Ovary (tissue), 3 donors: ENCODE results near the gene ASH1L.

Experiments used
- EP300 ChIP-seq: sonication (generic); formaldehyde crosslinking; IDR thresholded peaks from one replicate; pipeline ENCODE4 v1.6.1; 2017; ENCODE audit warnings: antibody characterized with exemption
- POLR2A ChIP-seq: fragments of 450-650 bp; IDR thresholded peaks from one replicate; pipeline ENCODE4 v1.6.1; 2017; ENCODE audit warnings: antibody characterized with exemption, mild to moderate bottlenecking, moderate library complexity
- TF ChIP-seq, protein P1 (sequence below), 3 donors: fragments of 450-650 bp in 2 of 3; fragments of 200-600 bp in 1 of 3; IDR thresholded peaks; one replicate each; pipeline versions ENCODE4 v1.5.1 to v1.8.0; 2016 to 2022; ENCODE audit warnings: antibody characterized with exemption in 3 of 3, mild to moderate bottlenecking in 1 of 3
- donor health status: DM: no; HTN: no; CAD: no.

DNA sequence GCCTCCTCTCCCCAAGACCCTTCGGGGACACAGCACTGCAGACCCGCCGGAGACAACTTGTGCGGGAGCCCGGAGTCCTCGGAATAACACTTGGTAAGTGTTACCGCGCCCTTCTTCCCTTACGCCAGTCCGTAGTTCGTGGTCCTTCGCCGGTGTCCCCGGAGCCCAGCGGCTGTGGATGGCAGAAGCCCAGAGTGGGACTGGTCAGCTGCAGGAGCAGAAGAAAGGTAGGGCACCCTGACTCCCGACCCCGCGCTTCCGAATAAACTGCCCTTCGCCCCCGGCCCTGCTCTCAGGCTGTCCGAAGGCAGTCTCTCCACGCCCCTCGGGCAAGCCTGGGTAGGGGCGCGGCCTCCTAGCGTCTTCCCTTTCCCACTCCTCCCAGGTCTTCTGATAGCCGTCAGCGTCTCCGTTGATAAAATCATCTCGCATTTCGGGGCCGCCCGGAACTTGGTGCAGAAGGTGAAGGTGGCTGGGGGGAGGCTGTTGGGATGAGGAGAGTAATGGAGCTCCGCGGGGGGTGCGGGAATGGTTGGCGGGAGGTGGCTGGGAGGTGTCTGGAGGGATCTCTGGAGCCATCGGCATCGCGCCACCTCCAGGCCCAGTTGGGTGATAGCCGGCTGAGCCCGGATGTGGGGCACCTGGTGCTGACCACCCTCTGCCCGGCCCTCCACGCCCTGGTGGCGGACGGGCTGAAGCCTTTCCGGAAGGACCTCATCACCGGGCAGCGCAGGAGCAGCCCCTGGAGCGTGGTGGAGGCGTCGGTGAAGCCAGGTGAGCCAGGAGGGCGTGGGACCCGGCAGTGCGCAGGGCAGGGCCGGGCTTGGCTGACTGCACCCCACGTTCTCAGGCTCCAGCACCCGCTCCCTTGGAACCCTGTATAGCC lies 237.6 kb downstream of the ASH1L start:
- TF ChIP-seq, protein P1, sequence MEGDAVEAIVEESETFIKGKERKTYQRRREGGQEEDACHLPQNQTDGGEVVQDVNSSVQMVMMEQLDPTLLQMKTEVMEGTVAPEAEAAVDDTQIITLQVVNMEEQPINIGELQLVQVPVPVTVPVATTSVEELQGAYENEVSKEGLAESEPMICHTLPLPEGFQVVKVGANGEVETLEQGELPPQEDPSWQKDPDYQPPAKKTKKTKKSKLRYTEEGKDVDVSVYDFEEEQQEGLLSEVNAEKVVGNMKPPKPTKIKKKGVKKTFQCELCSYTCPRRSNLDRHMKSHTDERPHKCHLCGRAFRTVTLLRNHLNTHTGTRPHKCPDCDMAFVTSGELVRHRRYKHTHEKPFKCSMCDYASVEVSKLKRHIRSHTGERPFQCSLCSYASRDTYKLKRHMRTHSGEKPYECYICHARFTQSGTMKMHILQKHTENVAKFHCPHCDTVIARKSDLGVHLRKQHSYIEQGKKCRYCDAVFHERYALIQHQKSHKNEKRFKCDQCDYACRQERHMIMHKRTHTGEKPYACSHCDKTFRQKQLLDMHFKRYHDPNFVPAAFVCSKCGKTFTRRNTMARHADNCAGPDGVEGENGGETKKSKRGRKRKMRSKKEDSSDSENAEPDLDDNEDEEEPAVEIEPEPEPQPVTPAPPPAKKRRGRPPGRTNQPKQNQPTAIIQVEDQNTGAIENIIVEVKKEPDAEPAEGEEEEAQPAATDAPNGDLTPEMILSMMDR (IDR thresholded peaks at IDR 0.05), result peak in 2 of 3 donors; percentile 16 to 39
- no peak for TF ChIP-seq POLR2A
- no peak for TF ChIP-seq EP300
